Measurements from ENCODE around the gene RAB37.

RAB37 gene

GRCh38 chr17:74728702-74729075, 8.4 kb upstream of the RAB37 start:
- no peak for DNase-seq

GRCh38 chr17:74729368-74729767, 7.7 kb upstream of the RAB37 start:
- DNase-seq = no peak

GRCh38 chr17:74729866-74730265, 7.2 kb upstream of the RAB37 start:
- DNase-seq = no peak

GRCh38 chr17:74730491-74731346, 6.3 kb upstream of the RAB37 start:
- DNase-seq = no peak

GRCh38 chr17:74731347-74731605, 5.8 kb upstream of the RAB37 start:
- no peak for DNase-seq

- no peak for DNase-seq
Measured at GRCh38 chr17:74732042-74732867, 4.8 kb upstream of the RAB37 start.

- no peak for DNase-seq
Measured at GRCh38 chr17:74733365-74734122, 3.5 kb upstream of the RAB37 start.

- DNase-seq = no peak
Measured at GRCh38 chr17:74734256-74734655, 2.8 kb upstream of the RAB37 start.

- DNase-seq = peak; percentile 62
Measured at GRCh38 chr17:74737299-74738050, 419 bp downstream of the RAB37 start.

- DNase-seq = no peak
Measured at GRCh38 chr17:74738051-74738996, 1.3 kb downstream of the RAB37 start.

- no peak for DNase-seq
Measured at GRCh38 chr17:74739227-74739831, 2.3 kb downstream of the RAB37 start.

- no peak for DNase-seq
Measured at GRCh38 chr17:74740173-74740572, 3.1 kb downstream of the RAB37 start.

- no peak for DNase-seq
Measured at GRCh38 chr17:74740641-74741387, 3.8 kb downstream of the RAB37 start.

GRCh38 chr17:74742153-74742515, 5.1 kb downstream of the RAB37 start:
- no peak for DNase-seq

GRCh38 chr17:74742978-74743545, 6.0 kb downstream of the RAB37 start:
- no peak for DNase-seq

- no peak for DNase-seq
Measured at GRCh38 chr17:74743755-74744154, 6.7 kb downstream of the RAB37 start.

GRCh38 chr17:74744349-74744713, 7.3 kb downstream of the RAB37 start:
- DNase-seq = no peak

GRCh38 chr17:74744714-74745547, 7.9 kb downstream of the RAB37 start:
- DNase-seq = peak; percentile 86

- DNase-seq = no peak
Measured at GRCh38 chr17:74745548-74746177, 8.6 kb downstream of the RAB37 start.

Data from OCI-M1 (cell line).